ENCODE measurements around the gene LAX1. TPM values are rescaled to one million over a fixed set of nuclear protein-coding genes. Genes with fewer than 3 reads are reported as not detected.

Gene LAX1
- polyA plus RNA-seq, 1 donor = 0.27 TPM

DNA sequence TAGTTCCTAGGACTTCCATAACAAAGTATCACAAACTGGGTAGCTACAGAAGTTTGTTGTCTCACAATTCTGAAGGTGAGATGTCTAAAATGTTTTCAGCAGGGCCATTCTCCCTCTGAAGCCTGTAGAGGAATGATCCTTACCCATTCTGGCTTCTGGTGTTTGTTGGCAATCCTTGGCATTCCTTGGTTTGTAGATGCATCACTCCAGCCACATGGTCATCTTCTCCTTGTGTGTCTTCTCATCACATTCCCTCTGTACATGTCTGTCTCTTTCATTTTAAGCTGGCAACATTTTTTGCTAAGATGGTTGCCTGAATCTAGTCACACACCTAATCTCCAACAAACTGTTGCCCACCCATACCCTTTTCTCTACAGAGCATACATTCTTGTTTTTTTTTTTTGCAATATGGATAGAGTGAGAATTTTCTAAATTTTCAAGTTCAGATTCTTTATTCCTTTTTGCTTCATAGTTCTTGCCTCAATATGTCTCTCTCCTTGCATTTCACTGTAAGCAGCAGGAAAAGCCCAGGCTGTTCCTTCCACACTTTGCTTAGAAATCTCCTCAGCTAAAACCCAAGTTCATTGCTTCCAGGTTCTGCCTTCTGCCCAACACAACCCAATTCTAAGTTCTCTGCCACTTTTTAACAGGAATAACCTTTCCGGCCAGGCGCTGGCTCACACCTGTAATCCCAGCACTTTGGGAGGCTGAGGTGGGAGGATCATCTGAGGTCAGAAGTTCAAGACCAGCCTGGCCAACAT lies 48.8 kb downstream of the LAX1 start:
- no peak for DNase-seq

DNA sequence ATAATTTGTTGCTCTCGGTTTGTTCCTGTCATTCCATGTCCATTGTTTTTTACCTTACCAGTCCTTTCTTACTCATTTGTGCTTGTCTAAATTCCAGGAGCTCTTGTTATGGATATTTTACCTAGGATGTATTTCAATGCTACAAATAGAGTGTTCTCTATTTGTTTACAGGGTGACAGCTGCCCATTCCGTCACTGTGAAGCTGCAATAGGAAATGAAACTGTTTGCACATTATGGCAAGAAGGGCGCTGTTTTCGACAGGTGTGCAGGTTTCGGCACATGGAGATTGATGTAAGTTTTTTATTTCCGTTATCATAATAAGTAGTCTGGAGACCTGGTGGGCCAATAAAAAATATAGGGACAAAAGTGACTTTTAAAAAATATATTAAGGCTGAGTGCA lies 53.4 kb downstream of the LAX1 start:
- DNase-seq = no peak

DNA sequence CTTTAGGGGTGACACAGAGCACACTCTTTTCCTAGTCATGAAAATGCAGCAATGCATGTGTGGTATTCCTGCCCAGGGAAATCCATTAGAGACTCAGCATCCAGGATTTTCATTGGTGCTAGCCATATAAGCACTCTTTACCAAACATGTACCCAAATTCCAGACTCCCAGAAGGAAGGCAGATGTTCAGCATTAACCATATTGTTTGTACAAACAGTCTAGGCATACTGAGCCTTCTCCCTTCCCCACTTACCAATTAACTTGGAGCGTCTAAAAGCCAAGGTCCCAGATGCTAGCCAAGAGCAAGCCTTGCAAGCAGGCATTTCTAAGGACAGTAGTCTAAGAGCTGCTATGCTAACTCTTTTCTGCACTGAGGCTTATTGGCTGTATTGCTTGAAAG lies 58.3 kb downstream of the LAX1 start:
- no peak for DNase-seq

Other genes starting within 250 kb of the LAX1 start
- gene ATP2B4, start 138.4 kb upstream of the LAX1 start, polyA plus RNA-seq (ENCODE audit: insufficient read length) = 72.3 TPM
- 17.1 TPM for gene ZBED6, start 30.4 kb downstream of the LAX1 start, polyA plus RNA-seq (ENCODE audit: insufficient read length)
- 175 TPM for gene ZC3H11A, start 30.4 kb downstream of the LAX1 start, polyA plus RNA-seq (ENCODE audit: insufficient read length)
- gene SNRPE, start 96.4 kb downstream of the LAX1 start, polyA plus RNA-seq (ENCODE audit: insufficient read length) = 275 TPM

Data from left kidney (tissue), 2 donors.